HG03025 (cell line): ENCODE data around the gene CERKL.

Source experiments
- ATAC-seq: cut with Tn5 transposase; IDR thresholded peaks from one replicate; pipeline ENCODE4 v1.9.1; 2021; ENCODE audit warnings: mild to moderate bottlenecking, moderate library complexity; ENCODE audit not compliant: unreplicated experiment, low FRiP score

CERKL gene

GRCh38 chr2:181578829-181579228 lies 78.1 kb downstream of the CERKL start:
- no peak for ATAC-seq

DNA sequence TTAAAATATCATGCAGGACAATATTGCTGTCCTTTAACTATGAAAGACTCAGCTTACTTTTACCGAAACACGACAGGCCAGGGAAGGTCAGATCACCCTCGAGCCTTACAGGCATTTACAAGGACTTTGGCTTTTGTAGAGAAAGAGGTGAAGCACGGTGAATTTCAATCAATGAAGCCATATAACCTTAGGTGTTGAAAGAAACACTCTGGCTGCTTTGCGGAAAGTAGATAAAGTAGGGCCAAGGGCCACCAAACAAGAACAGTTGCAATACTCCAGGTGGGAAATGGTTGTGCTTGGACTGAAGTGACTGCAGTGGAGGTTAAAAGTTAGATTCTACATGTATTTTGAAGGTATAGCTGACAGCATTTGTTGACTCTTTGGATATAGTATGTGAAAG lies 80.5 kb downstream of the CERKL start:
- no peak for ATAC-seq

DNA sequence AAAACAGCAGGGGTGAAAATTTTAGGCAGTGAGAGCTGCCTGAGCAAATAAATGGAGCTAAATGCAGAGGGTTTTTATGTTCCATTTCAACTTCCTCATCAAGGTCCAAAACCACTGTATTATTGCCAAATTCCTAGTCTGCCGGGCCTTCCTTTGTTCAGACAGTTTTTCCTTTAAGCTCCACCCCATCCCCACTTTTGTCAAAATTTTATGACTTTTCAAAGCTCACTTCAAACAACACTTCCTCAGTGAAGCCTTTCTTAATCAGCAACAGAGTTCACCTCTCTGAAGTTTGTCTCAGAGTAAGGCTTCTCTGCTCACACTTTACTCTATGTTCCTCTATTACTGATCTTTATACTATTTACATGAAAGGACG lies 81.3 kb downstream of the CERKL start:
- no peak for ATAC-seq

DNA sequence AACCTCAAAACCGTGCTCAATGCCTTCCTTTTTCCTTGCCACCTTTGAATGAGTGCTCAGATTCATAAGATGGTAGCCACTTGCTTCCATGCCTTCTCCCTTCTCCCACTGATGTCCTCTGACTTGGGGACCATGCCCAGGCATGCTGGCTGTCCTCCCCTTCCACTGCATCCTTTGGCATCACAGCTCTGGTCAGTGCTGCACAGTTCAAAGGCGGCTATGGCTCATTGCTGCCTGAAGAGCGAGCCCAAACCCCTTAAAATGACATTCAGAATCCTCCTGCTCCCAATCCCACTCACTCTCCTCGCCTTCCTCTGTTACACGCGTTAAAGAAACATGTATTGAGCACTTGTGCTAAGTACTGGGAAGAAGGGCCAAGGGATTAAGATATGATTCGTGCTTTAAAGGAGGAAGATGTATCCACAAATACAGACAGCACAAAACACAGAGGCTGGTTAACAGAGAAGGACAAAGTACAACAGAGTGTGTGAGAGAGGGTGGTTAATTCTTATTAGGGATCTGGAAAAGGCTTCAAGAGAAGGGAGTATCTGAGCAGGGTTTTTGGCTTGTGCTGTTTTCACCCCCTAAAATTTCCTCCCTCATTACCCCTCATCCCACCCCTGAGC lies 81.8 kb downstream of the CERKL start:
- no peak for ATAC-seq

GRCh38 chr2:181574321-181574720 lies 82.6 kb downstream of the CERKL start:
- no peak for ATAC-seq

DNA sequence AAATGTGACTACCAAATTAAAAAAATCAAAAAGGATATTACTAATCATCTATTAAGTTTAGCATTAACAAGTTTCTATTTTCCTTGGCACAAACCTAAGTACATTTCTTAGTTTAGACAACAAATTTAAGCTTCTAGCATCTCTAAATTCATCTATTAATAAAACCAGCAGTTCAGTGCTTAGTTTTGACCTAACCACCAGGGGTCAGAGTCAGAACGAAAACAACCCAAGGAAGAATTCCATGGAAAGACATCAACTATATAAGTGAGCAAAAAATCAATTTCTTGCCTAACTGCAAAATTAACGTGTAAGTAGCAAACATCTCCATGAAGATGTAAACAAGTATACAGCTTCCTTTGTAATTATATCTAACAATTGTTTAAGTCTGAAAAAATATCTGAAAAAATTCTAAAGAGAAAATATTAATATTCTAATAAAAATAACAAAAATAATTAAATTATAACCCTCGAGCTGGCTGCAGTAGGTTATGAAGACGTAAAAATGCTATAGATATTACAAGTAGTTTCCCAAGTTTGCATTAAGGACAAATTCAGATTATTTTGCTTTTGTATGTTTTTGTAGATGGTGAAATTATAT lies 83.7 kb downstream of the CERKL start:
- no peak for ATAC-seq

DNA sequence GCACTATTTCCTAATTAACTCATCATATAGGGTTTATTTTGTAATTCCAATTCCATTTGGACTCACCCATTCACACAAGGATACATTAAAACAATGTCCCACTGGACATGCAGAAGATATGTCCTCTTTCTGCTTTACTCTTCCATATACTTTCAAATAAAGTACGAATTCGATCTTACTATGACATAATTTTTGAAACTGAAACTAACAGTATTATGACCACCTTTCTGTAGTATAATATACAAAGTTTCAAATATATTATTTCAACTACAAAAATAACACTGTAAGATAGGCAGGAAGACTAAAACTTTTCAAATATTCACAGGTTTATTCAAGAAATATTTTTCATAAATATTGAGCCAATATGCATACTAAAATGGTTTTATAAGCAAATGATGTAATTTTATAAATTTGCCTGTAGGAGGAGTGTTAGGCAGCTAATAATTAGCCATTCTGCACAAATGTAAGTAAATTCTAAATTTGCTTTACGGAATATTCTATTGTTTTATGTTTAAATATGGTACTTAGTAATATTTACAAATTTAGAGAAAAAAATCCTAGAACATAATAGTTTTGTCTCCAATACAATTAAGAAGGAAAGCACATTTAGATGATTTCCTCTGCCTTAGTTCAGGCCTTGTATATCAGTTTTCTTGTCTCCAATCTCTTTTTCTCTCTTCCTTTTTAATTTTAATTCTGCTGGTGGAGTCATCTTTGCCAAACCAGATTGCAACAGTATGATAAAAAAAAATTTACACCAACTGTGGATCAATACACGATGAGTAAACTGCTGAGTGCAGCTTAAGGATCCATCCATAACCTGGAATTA lies 85.9 kb downstream of the CERKL start:
- ATAC-seq, result no peak

GRCh38 chr2:181570059-181570458 lies 86.8 kb downstream of the CERKL start:
- no peak for ATAC-seq

DNA sequence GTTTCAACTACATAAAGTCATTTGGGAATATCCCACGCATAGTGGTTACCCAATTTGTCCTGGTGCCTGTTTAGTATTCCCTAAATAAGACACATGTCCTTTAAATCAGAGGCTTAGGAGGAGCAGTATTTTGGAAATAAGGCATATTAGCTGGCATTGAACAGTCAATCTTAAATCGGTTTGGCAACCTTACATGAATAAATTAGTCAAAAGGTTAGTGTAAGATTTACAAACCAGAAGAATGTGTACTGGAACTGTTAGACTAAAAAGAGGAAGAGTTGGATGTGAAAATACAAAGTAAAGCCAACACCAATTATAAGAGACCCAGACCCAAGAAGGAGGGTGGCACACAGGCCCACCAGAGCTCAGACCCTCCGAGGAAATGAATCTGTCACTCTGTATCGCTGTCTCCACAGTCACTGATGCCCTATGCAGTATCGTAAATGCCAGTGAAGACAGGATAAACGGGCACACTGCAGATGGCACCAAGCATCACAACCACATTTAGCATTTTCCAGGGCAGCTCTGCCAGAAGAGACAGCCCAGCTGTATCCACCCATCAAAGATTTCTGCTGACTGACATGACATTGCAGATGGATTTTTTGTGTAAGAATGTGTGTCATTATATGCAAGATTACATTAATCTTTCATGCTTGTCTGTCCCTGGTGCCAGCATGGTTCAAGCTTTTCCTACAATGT lies 90.4 kb downstream of the CERKL start:
- no peak for ATAC-seq

DNA sequence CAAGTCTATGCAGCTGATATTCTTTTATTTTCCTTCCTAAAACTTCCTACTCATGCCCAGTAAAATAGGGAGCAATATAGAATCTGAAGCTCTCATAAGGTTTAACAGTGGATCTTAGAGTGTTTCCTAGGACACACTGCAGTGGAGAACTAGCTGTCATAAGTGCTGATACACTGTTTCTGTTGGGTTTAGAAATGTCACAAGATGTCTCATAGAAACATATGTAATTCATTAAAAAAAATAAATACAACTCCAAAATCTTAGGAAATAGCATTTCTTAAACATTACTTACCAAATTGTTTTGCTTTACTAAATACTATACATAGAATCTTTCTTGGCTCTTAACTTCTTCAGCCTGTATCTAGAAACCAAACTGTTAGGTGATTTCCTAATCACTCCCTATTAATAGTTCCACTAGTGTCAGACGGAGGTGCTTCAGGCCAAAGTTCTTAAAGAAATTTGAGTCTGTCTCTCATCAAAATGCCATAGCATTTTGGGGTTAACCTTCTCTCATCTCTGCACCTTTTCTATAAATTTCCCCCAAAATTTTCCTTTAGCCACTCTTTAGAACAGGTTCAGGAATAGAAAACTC lies 93.7 kb downstream of the CERKL start:
- no peak for ATAC-seq

- no peak for ATAC-seq
These were observed 98.5 kb downstream of the CERKL start for GRCh38 chr2:181558371-181558770.

GRCh38 chr2:181554061-181554830 lies 102.7 kb downstream of the CERKL start:
- ATAC-seq, result no peak

GRCh38 chr2:181553244-181553643 lies 103.7 kb downstream of the CERKL start:
- no peak for ATAC-seq

DNA sequence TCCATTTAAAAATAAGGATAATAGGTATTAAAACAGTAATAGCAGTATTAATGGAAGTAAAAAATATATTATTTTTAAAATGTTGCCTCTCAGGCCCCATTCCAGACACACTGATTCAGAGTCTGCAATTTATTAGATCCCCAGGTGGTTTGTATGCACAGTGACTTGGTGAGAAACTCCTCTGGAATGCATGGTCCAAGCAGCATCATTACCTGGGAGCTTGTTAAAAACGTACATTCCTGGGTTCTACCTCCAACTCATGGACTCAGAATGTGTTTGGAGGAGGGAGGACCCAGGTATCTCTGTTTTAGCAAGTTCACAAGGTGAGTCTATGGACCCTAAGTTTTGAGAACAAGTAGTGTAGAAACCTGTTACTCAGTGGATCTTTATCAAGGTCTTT lies 104.1 kb downstream of the CERKL start:
- ATAC-seq, result no peak

DNA sequence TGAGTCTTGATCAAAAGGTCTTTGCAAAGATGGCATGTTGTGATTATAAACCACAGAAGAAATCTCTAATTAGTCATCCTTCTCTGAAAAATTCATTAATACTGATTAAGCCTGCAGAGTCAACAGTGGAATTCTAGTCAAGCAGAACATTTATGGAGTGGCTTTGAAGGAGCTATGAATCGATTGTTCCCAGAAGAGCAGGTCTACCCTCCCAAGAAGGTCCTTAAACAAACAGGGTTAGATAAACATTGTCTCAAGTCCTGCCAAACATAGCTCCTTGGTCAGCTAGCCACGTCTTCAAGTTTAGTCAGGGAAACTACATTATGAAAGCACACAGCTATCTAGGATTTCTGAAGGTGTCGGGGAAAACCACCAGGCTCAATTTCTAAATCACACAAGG lies 110.8 kb downstream of the CERKL start:
- ATAC-seq, result no peak

GRCh38 chr2:181542170-181542569 lies 114.7 kb downstream of the CERKL start:
- ATAC-seq, result no peak

- ATAC-seq, result no peak
These were observed 116.5 kb downstream of the CERKL start for GRCh38 chr2:181540421-181540820.

DNA sequence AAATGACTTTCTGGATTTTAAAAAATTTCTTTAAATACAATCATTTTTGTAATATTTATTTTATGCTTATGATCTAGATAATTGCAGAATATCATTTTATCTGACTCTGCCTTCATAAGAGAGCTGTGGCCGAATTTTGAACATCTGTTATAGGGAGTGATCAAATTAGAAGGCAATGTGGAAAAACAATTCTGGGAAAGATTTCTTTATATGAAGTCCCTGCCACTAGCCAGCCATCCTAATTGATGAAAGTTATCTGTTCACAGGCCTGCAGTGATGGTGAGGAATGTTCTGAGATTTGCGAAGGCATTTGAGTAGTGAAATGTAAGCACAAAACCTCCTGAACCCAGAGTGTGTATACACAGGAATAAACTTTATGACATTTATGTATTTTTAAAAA lies 120.2 kb downstream of the CERKL start:
- ATAC-seq, result no peak

- ATAC-seq, result no peak
These were observed 128.5 kb downstream of the CERKL start for GRCh38 chr2:181528441-181528840.

DNA sequence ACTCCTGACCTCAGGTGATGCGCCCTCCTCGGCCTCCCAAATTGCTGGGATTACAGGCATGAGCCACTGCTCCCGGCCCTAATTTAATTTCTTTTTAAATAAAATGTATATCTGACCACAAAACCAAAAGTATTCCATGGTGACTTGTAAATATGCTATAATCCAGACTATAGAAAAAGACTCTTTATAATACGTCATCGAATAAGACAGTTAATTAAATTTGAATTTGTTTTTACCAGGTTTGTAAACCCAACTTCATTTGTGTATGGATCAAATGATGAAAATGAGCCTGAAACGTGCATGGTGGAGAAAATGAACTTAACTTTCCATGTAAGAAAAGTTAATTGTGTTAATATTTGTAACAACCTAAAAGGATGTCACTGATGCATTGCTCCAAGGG lies 129.8 kb downstream of the CERKL start:
- no peak for ATAC-seq
